Measurements from ENCODE around the gene USHBP1.

DNA sequence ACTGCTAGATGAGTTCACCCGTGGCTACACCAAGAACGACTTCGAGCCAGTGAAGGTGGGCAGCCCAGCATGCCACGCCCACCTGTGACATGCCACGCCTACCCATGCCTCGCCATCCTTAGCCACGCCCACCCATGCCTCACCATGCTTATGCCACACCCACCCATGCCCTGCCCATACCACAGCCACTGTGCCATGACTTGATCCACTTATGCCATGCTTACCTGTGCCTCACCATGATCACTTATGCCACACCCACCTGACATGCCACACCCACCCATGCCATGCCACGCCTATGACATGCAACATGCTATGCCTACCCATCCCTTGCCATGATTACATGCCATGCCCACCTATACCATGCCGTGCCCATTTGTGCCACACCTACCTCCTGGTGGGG is 62.3 kb downstream of the USHBP1 start:
- TF ChIP-seq CTCF (IDR thresholded peaks at IDR 0.05) (no peak), POLR2A (IDR thresholded peaks at IDR 0.05) (no peak)

Measured in Peyer's patch (tissue), 4 donors.